ENCODE measurements around the gene SAP130.

The SAP130 gene

DNA sequence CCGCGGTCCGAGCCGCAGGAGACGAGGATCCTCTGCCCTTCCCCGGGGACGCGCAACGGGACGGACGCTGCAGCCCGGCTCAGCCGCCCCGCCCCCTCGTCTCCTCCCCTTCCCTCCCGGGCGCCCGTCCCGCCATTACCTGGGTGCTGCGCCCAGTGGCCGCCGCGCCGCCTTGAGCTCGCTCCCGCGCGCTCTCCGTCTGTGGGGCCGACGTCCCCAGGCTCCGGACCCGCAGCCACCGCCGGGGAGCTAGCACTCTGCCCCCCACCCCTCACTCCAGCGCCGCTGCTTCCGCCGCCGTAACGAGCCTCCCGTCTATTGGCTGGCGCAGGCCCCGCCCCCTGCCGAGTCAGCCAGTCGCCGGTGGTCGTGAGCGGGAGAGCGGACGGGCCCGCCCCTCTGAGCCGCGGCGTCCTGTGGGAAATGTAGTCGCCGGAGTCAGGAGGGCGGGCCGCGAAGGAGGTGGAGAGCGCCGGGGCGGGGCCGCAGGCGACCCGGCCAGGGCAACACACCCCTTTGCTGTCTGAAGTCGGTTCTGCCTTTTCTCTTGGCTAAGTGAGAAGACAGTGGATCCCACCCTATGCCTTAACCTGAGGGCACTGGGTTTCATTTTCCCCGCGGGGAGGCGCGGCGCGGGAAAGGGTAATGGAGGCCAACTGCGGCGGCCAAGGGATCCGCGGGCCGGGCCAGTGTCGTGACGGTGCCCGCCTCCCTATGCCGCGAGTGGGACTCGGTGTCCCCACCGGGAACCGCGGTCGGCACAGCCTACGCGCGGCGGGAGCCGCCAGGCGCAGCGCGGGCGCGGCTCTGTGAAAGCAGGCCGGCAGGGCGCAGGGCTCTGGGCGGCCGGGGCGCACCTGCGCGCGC lies at the start of gene SAP130:
TSS of gene SAP130 (minus strand) at position 259 of the 867 bp plus-strand sequence. CDS start 1,767 bp downstream, outside the sequence.
- H3K4me3 ChIP-seq (ENCODE audit: low read depth, low read length), result peak within 1 kb of the TSS; percentile 88

DNA sequence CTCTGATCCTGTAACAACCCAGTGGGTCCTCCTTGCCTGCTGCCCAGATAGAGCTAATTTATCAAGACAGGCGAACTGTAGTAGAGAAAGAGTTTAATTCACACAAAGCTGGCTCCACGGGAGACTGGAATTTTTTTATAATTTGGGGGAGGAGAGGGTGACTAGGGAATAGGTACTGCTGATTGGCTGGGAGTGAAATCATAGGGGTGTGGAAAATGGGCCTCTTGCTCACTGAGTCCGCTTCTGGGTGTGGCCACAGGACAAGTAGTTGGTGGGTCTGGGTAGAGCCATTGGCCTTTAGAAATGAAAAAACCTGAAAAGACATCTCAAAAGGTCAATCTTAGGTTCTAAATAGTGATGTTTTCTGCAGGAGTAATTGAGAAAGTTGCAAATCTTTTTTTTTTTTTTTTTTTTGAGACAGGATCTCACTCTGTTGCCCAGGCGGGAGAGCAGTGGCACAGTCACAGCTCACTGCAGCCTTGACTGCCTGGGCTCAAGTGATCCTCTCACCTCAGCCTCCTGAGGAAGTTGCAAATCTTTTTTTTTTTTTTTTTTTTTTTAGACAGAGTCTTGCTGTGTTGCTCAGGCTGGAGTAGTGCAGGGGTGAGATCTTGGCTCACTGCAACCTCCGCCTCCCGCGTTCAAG lies 48.7 kb upstream of the SAP130 start:
- H3K4me3 ChIP-seq (ENCODE audit: low read depth, low read length), result no peak overlapping the region

DNA sequence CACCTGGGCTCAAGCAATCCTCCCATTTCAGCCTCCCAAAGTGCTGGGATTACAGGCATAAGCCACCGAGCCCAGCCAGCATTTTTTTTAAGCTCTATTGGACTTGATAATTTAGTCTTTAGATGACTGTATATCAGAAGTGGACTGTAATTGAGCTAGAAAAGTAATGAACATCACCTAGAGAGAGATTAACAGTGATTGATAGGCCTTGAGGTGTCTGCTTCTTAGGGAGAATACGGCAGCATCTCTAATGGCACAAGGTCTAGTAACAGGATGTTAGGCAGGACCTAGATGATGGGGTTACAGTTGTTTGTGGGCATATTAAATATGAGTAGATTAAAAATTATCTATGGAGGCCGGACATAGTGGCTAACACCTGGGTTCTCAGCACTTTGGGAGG lies 45.4 kb upstream of the SAP130 start:
- no peak overlapping the region for H3K4me3 ChIP-seq (ENCODE audit: low read depth, low read length)

DNA sequence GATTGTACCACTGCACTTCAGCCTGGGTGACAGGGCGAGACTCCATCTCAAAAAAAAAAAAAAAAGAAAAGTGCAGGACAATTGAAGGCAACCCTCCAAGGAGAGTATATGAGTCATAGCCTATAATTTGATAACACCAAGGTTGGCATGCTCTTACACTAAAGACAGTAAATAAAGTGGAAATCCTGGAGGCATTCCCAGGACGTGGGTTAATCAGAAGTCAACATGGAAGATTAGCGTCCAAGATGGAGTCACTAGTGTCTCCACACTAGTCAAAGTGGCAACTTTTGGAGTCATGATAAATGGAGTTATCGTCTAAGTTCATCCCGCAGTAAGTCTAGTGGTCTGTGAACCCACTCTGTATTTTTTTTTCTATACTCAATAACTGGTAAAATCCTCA lies 41.9 kb upstream of the SAP130 start:
- H3K4me3 ChIP-seq (ENCODE audit: low read depth, low read length), result no peak overlapping the region

DNA sequence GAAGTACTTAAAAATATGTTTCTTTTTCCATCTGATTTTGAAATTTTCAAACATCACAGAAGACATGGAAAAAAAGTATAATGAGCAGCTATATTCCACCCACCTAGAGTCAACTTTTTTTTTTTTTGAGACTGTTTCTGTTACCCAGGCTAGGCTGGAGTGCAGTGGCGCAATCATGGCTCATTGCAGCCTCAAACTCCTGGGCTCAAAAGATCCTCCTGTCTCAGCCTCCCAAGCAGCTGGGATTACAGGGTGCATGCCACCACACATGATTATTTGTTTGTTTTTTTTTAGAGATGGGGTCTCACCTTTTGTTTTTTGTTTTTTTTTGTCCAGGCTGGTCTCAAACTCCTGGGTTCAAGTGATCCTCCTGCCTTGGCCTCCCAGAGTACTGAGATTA lies 36.5 kb upstream of the SAP130 start:
- no peak overlapping the region for H3K4me3 ChIP-seq (ENCODE audit: low read depth, low read length)

DNA sequence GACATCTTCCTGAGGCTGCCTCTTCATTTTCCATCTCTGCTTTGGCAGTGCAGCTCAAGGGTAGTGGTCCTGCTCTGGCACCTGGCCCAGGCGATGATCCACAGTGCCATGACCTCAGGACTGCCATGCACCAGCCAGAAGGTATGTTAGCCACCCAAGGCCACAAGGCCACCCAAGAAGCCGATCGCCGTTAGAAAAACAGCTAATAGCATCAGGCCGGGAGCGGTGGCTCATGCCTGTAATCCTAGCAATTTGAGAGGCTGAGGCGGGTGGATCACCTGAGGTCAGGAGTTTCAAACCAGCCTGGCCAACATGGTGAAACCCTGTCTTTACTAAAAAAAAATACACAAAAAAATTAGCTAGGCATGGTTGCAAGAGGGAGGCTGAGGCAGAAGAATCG lies 34.7 kb upstream of the SAP130 start:
- no peak overlapping the region for H3K4me3 ChIP-seq (ENCODE audit: low read depth, low read length)

DNA sequence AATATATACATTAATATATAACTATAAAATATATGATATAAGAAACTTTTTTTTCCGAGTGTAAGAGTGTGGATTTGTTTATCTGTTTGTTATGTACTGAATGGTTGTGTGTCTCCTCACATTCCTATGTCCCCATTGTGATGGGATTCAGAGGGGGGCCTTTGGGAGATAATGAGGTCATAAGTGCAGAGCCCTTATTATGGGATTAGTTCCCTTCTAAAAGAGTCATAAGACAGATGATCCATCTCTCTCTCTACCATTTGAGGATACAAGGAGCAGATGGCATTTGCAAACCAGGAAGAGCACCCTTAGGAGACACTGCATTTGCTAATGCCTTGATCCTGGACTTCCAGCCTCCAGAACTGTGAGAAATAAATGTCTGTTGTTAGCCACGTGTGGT lies 30.3 kb upstream of the SAP130 start:
- H3K4me3 ChIP-seq (ENCODE audit: low read depth, low read length), result no peak overlapping the region

DNA sequence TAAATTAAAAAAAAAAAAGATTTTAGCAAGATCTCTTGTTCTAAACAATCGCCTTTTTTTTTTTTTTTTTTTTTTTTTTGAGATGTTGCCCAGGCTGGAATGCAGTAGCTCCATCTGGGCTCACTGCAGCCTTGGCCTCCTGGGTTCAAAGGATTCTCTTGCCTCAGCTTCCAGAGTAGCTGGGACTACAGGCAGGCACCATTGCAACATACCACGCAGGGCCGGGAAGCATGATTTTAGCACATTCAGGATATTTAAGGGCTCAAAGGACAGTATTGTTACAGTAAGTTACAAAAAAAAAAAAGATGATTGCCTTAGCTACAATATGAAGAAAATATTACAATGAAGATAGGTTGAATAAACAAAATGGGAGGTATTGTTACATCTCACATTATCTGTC lies 29.5 kb upstream of the SAP130 start:
- no peak overlapping the region for H3K4me3 ChIP-seq (ENCODE audit: low read depth, low read length)

DNA sequence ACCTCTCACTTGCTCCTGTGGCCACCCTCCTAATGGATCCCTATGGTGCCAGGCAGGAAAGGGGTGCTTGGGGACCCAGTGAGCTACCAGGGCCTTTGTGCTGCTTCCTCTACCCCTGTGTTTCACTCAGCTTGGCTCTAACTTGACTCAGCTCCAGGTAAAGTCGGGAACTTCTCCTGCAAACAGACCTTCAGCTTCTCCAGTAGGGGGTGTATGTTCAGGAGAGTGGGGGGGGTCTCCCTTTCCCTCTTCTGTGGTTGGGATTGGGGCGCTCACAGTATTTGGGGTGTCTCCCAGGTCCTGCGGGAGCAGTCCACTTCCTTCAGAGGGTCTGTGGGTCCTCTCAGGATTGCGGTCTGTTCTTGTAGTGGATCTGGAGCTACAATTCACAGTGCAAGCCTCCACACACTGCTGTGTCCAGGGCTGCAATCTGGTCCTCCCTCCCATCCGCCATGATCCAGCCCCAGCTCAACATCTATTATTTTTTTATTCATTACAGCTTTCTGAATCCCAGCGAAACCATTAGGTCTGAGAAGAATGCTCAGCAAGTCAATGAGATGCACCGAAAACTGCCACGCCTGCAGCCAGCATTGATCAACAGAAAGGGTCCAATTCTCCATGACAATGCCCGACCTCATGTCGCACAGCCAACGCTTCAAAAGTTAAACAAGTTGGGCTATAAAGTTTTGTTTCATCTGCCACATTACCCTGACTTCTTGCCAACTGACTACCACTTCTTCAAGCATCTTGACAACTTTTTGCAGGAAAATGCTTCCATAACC lies 26.4 kb upstream of the SAP130 start:
- no peak overlapping the region for H3K4me3 ChIP-seq (ENCODE audit: low read depth, low read length)

DNA sequence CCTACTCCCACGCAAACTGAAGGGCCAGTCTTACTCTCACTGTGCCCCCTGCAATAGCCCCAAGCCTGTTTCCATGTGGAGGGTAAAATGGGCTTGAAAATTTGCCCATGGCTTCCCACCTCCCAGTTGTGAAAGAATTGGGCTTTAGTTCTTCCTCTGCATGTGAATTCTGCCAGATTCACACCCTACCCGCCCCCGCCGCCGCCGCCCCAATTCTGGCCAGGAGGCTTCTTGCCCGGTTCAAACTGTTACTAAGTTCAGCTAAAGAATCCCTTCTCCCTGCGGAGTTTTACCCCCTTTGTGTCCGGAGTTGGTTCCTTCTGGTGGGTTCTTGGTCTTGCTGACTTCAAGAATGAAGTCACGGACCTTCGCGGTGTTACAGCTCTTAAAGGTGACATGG lies 25.5 kb upstream of the SAP130 start:
- H3K4me3 ChIP-seq (ENCODE audit: low read depth, low read length), result no peak overlapping the region

DNA sequence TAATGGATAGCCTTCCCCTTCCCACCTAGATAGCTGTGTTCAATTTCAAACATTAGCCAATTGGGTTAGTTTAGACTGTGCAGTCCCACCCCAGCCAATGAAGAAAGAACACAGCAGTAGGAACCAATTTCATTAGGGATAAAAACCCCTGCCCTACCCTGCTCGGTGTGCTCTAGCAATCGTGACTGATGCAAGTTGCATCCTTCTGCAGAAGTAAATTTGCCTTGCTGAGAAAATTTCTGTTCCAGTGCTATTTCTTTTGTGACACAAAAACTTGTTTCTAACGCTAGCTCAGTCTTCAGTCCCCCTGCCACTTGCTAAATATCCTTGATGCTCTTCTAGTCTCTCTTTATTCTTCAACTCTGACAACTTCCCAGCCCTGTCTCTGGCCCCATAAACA lies 15.2 kb upstream of the SAP130 start:
- no peak overlapping the region for H3K4me3 ChIP-seq (ENCODE audit: low read depth, low read length)

DNA sequence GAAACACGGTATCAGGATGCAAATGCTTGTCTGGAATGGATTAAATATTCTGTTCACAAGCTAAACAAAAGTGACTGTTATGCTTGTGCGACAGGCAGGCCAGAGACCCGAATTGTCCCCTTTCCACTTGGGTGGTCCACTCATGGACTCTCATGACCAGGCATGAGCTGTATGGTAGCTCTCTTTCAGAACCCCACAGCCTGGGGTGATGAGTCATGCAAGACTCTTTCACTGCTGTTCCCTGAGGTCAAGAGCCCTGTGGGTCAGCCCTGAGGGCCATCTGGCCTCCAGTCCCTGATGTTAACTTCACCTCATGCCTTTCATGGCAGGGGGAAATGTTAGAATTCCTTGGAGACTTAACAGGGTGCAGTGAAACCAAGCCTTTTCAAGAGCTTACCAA lies 13.7 kb upstream of the SAP130 start:
- no peak overlapping the region for H3K4me3 ChIP-seq (ENCODE audit: low read depth, low read length)

DNA sequence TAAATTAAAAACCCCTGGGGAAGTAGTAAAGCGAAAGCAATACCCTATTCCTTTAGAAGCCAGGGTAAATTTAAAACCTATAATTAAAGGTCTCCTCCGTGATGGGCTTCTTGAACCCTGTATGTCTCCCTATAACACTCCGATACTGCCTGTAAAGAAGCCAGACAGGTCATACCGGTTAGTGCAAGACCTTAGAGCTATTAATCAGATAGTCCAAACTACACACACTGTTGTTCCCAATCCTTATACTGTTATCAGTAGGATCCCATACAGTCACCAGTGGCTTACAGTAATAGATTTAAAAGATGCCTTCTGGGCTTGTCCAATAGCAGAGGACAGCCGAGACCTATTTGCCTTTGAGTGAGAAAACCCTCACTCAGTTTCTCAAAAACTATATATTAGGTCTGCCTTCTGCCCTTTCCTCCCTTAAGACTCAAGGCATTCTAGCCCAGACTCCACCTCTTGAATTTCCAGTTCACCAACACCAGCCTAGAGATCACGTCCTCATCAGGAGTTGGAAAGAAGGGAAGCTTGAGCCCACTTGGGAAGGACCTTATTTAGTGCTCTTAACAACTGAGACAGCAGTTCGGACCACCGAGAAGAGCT lies 12.4 kb upstream of the SAP130 start:
- H3K4me3 ChIP-seq (ENCODE audit: low read depth, low read length), result no peak overlapping the region

DNA sequence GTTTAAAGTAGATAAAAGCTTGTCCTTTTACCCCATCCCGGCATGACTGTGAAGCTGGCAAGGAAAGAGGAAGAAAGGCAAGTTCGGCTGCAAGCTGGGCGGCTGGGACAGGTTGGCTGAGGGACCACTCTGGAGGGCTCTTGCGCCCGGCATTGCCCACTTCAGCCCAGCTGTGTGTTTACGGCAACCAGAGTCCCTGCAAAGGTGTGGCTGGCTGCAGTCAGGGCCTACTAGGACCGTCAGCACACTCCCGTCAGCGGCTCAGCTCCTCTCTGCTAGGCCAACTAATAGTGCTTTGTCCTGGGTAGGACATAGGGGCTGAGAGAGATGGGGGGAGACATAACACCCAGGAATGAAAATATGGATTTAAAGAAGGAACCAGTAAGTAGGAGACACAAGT lies 11.7 kb upstream of the SAP130 start:
- H3K4me3 ChIP-seq (ENCODE audit: low read depth, low read length), result no peak overlapping the region

DNA sequence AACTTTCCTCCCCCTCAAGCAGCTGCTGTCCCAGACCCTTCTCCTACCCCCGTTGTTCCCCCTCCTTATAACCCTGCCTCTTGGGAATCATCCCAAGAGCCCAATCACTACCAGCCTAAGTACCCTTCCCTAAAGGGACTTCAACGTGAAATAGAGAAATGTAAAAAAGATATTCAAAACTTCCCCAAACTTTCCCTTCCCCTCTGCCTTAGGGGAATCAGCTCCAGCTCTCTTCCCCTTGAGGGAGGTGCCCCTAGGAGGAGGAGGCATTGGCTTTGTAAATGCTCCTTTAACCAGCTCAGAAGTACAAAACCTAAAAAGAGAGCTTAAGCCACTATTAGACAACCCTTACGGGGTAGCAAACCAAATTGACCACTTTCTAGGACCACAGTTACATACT lies 10.6 kb upstream of the SAP130 start:
- no peak overlapping the region for H3K4me3 ChIP-seq (ENCODE audit: low read depth, low read length)

DNA sequence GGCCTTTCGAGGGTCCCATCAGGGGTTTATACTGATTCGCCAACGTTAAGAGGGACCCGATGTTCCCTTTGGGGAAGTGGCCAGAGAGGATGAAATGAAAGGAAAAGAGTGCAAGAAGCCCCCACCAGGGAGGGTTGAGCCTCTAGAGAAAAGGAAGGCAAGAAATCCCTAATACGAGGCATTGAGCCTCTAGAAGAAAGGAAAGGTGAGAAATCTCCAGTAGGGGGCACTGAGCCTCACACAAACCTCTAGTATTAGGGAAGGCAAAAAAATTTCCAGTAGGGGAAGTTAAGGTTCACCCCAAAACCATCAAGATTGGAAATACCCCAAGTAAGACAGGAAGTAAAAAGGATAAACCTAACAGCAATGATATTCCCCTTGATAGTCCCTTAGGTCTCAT lies 9.8 kb upstream of the SAP130 start:
- no peak overlapping the region for H3K4me3 ChIP-seq (ENCODE audit: low read depth, low read length)

DNA sequence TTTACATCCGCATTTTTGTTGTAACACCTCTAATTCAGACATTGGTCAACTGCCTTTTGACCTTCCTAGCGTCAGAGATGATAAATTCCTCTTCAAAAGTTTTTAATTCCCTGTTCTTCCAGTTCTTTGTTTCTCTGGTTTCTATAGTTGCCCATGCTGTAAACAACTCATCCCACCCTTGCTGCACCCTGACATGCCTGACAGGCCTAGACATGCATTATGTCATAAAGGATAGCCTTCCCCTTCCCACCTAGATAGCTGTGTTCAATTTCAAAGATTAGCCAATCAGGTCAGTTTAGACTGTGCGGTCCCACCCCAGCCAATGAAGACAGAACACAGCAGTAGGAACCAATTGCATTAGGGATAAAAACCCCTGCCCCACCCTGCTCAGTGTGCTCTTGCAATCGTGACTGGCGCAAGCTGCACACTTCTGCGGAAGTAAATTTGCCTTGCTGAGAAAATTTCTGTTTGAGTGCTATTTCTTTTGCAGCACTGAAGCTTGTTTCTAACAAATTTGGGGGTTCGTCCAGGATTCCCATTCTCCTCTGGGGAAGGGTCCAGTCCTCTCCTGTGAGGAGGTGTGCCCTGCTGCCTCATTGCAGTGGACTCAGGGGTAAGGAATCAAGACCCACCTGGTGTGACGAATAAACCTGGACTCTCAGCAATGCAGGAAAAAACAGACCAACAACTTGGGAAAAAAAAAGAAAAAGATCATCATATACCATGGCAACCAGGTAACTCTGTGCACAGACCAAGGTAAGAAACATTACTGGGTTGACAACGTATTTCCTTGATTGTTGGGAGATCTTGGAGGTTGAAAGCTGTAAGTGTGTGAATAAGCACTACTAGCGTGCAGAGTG lies 9.1 kb upstream of the SAP130 start:
- no peak overlapping the region for H3K4me3 ChIP-seq (ENCODE audit: low read depth, low read length)

DNA sequence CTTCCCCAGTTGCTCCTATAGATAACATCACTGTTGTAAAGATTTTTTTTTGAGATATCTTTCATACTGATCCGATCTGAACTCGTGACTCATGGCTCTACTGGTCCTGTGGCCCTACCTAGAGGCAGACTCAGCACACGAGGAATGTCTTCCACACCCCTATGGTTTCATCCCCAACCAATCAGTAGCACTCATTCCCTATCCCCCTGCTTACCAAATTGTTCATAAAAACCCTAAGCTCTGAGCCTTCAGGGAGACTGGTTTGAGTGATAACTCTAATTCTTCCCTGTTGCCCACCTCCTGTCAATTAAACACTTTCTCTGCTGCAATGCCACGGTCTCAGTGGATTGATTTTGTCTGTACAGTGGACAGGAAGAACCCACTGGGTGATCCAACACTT lies 4.2 kb upstream of the SAP130 start:
- H3K4me3 ChIP-seq (ENCODE audit: low read depth, low read length), result no peak overlapping the region

DNA sequence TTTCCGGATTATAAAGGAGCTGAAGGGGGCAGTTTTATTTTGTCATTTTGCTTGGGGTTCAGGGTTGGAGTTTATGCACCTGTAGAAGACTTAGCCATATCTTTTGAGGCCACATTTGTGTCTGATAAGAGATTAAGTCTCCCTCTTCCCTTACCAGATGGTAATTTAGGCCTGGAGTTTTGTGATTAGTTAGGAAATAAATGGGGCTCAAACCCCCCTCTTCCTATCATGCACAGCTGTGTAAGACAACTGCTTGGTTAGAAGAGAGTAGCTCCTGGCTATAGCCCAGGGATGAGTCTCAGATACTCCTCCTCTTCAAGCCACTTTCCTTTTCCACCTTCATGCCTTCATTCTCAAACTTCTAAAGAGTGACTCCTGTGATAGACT lies 802 bp upstream of the SAP130 start:
- peak overlapping the region; percentile 88 for H3K4me3 ChIP-seq (ENCODE audit: low read depth, low read length)

DNA sequence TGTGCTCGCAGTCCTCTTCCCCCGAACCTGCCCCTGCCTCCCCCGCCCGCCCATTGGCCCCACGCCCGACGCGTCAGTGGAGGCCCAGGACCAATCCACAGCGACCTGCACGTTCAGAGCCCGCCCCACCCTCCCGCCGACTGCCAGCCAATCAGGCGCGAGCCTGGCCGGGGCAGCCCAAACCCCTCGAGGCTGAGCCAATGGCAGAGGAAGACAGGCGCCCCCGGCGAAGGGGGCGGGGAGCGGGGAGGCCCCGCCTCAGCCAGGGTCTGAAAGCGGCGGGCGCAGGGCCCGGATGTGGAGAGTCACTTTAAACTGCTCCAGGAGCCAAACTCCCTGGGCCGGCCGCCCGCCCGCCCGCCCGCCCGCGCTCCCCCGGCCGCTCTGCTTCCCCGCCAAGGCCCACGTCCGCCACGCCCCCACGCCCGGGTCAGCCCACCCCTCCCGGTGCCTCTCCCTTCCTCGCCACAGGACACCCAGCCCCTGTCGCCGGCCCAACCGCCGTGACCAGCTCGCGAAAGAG lies 520 bp downstream of the SAP130 start:
- peak overlapping the region; percentile 88 for H3K4me3 ChIP-seq (ENCODE audit: low read depth, low read length)
